Measurements from ENCODE around the gene VENTX.

VENTX gene

DNA sequence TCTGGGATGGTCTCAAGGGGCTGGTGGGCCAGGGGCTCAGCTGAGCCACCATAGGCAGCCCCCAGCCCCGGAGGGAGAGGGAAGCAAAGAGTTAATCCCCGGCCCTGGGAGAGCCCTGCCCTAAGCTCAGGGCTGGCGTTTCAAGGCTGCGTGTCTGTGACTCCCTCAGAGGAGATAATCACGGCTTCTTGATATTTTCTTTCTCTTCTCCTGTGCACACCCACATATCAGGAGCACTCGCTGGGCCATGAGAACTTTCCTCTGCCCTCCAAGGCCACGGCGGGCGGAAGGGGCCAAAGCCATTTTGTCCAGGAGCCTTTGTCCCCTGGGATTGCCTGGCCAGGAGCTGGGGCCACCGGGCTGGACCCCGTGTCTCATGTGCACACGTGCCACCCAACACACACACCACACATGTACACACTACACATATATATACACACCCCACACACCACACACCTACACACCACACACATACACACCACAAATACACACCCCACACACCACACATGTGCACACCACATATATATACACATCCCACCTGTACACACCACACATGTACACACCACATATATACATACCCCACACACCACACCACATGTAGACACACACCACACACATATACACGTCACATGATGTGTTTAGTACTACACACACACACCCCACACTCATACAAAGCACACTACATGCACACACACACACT is 16.9 kb downstream of the VENTX start:
- no peak for ATAC-seq
- no peak for TF ChIP-seq PPARA (CRISPR knock-in tag; IDR thresholded peaks at IDR 0.05; ENCODE audit: borderline replicate concordance)
- TF ChIP-seq ZNF8 (CRISPR knock-in tag; IDR thresholded peaks at IDR 0.05), result no peak
- no peak for TF ChIP-seq RARB (CRISPR knock-in tag; IDR thresholded peaks at IDR 0.05)
- TF ChIP-seq ZNF565 (CRISPR knock-in tag; conservative IDR thresholded peaks at IDR 0.05; ENCODE audit: low read depth), result no peak
- no peak for TF ChIP-seq SNAI2 (CRISPR knock-in tag; IDR thresholded peaks at IDR 0.05)
- no peak for TF ChIP-seq GLIS3 (CRISPR knock-in tag; IDR thresholded peaks at IDR 0.05)
- no peak for TF ChIP-seq ZFP3 (CRISPR knock-in tag; IDR thresholded peaks at IDR 0.05)
- no peak for TF ChIP-seq BACH2 (CRISPR knock-in tag; IDR thresholded peaks at IDR 0.05; ENCODE audit: borderline replicate concordance)
- TF ChIP-seq, protein P1, sequence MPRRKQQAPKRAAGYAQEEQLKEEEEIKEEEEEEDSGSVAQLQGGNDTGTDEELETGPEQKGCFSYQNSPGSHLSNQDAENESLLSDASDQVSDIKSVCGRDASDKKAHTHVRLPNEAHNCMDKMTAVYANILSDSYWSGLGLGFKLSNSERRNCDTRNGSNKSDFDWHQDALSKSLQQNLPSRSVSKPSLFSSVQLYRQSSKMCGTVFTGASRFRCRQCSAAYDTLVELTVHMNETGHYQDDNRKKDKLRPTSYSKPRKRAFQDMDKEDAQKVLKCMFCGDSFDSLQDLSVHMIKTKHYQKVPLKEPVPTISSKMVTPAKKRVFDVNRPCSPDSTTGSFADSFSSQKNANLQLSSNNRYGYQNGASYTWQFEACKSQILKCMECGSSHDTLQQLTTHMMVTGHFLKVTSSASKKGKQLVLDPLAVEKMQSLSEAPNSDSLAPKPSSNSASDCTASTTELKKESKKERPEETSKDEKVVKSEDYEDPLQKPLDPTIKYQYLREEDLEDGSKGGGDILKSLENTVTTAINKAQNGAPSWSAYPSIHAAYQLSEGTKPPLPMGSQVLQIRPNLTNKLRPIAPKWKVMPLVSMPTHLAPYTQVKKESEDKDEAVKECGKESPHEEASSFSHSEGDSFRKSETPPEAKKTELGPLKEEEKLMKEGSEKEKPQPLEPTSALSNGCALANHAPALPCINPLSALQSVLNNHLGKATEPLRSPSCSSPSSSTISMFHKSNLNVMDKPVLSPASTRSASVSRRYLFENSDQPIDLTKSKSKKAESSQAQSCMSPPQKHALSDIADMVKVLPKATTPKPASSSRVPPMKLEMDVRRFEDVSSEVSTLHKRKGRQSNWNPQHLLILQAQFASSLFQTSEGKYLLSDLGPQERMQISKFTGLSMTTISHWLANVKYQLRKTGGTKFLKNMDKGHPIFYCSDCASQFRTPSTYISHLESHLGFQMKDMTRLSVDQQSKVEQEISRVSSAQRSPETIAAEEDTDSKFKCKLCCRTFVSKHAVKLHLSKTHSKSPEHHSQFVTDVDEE (CRISPR knock-in tag; IDR thresholded peaks at IDR 0.05), result no peak
- TF ChIP-seq ISL1 (CRISPR knock-in tag; IDR thresholded peaks at IDR 0.05), result no peak

DNA sequence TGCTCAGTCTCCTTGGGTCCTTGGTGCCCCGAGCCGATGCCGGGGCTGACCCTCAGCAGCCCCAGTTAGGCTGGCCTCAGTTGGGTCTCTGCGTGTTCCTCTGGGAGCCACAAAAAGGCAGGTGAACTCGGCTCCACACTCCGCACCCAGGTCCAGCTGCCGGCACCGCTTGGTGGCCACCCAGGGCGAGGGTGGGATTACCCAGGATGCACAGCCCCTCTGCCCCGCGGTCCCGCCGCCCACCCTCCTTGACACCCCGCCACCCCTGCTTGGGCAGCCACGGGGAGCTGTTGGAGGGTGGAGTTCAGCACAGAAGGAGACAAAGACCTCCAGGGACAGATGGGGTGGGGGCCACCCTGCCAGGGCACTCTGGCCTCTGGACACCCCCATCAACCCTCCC is 17.7 kb downstream of the VENTX start:
- ATAC-seq, result no peak
- no peak for TF ChIP-seq OSR1 (CRISPR knock-in tag; IDR thresholded peaks at IDR 0.05)
- TF ChIP-seq PPARA (CRISPR knock-in tag; IDR thresholded peaks at IDR 0.05; ENCODE audit: borderline replicate concordance), result no peak
- no peak for TF ChIP-seq ZNF70 (CRISPR knock-in tag; IDR thresholded peaks at IDR 0.05)
- TF ChIP-seq, protein P2, sequence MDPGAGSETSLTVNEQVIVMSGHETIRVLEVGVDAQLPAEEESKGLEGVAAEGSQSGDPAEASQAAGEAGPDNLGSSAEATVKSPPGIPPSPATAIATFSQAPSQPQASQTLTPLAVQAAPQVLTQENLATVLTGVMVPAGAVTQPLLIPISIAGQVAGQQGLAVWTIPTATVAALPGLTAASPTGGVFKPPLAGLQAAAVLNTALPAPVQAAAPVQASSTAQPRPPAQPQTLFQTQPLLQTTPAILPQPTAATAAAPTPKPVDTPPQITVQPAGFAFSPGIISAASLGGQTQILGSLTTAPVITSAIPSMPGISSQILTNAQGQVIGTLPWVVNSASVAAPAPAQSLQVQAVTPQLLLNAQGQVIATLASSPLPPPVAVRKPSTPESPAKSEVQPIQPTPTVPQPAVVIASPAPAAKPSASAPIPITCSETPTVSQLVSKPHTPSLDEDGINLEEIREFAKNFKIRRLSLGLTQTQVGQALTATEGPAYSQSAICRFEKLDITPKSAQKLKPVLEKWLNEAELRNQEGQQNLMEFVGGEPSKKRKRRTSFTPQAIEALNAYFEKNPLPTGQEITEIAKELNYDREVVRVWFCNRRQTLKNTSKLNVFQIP (CRISPR knock-in tag; IDR thresholded peaks at IDR 0.05; ENCODE audit: borderline replicate concordance, low read depth), result no peak
- TF ChIP-seq, protein P3, sequence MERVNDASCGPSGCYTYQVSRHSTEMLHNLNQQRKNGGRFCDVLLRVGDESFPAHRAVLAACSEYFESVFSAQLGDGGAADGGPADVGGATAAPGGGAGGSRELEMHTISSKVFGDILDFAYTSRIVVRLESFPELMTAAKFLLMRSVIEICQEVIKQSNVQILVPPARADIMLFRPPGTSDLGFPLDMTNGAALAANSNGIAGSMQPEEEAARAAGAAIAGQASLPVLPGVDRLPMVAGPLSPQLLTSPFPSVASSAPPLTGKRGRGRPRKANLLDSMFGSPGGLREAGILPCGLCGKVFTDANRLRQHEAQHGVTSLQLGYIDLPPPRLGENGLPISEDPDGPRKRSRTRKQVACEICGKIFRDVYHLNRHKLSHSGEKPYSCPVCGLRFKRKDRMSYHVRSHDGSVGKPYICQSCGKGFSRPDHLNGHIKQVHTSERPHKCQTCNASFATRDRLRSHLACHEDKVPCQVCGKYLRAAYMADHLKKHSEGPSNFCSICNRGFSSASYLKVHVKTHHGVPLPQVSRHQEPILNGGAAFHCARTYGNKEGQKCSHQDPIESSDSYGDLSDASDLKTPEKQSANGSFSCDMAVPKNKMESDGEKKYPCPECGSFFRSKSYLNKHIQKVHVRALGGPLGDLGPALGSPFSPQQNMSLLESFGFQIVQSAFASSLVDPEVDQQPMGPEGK (CRISPR knock-in tag; IDR thresholded peaks at IDR 0.05; ENCODE audit: borderline replicate concordance), result no peak
- TF ChIP-seq, protein P4, sequence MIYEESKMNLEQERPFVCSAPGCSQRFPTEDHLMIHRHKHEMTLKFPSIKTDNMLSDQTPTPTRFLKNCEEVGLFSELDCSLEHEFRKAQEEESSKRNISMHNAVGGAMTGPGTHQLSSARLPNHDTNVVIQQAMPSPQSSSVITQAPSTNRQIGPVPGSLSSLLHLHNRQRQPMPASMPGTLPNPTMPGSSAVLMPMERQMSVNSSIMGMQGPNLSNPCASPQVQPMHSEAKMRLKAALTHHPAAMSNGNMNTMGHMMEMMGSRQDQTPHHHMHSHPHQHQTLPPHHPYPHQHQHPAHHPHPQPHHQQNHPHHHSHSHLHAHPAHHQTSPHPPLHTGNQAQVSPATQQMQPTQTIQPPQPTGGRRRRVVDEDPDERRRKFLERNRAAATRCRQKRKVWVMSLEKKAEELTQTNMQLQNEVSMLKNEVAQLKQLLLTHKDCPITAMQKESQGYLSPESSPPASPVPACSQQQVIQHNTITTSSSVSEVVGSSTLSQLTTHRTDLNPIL (CRISPR knock-in tag; IDR thresholded peaks at IDR 0.05; ENCODE audit: low read depth), result no peak
- no peak for TF ChIP-seq RARB (CRISPR knock-in tag; IDR thresholded peaks at IDR 0.05)
- TF ChIP-seq TOX (CRISPR knock-in tag; IDR thresholded peaks at IDR 0.05; ENCODE audit: borderline replicate concordance), result no peak
- TF ChIP-seq SNAI2 (CRISPR knock-in tag; IDR thresholded peaks at IDR 0.05), result no peak
- TF ChIP-seq BACH2 (CRISPR knock-in tag; IDR thresholded peaks at IDR 0.05; ENCODE audit: borderline replicate concordance), result no peak
- TF ChIP-seq, protein P5, sequence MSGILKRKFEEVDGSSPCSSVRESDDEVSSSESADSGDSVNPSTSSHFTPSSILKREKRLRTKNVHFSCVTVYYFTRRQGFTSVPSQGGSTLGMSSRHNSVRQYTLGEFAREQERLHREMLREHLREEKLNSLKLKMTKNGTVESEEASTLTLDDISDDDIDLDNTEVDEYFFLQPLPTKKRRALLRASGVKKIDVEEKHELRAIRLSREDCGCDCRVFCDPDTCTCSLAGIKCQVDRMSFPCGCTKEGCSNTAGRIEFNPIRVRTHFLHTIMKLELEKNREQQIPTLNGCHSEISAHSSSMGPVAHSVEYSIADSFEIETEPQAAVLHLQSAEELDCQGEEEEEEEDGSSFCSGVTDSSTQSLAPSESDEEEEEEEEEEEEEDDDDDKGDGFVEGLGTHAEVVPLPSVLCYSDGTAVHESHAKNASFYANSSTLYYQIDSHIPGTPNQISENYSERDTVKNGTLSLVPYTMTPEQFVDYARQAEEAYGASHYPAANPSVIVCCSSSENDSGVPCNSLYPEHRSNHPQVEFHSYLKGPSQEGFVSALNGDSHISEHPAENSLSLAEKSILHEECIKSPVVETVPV (CRISPR knock-in tag; IDR thresholded peaks at IDR 0.05), result no peak
- TF ChIP-seq ESRRG (CRISPR knock-in tag; IDR thresholded peaks at IDR 0.05), result no peak
- TF ChIP-seq, protein P1 (CRISPR knock-in tag; IDR thresholded peaks at IDR 0.05), result no peak
- no peak for TF ChIP-seq ZC3H10 (CRISPR knock-in tag; IDR thresholded peaks at IDR 0.05)
- TF ChIP-seq TCF4 (CRISPR knock-in tag; IDR thresholded peaks at IDR 0.05; ENCODE audit: borderline replicate concordance), result no peak
- no peak for TF ChIP-seq ARNTL (CRISPR knock-in tag; IDR thresholded peaks at IDR 0.05; ENCODE audit: borderline replicate concordance, low read depth)
- no peak for TF ChIP-seq CSDC2 (CRISPR knock-in tag; IDR thresholded peaks at IDR 0.05)
- no peak for TF ChIP-seq ZFP30 (CRISPR knock-in tag; IDR thresholded peaks at IDR 0.05)
- TF ChIP-seq ZFP3 (CRISPR knock-in tag; IDR thresholded peaks at IDR 0.05), result no peak

All from SK-N-SH treated with all-trans-retinoic acid at 6 μM for 48 hours (cell line).